HG02588 (cell line): ENCODE data around the gene TFF3.
"Not testable (repeated sequence)": the region's sequence is repeated elsewhere in the genome, so short reads cannot be mapped to it uniquely, and the experiment has no call there.

Experiments
- ATAC-seq: cut with Tn5 transposase; IDR thresholded peaks from one replicate; pipeline ENCODE4 v1.9.1; 2021; ENCODE audit warnings: mild to moderate bottlenecking, moderate library complexity; ENCODE audit not compliant: unreplicated experiment

TFF3 gene

GRCh38 chr21:42306366-42307035 is 8.7 kb downstream of the TFF3 start:
- ATAC-seq: no peak

- ATAC-seq: no peak
These were observed 9.5 kb downstream of the TFF3 start for GRCh38 chr21:42305707-42306147.

- no peak for ATAC-seq
These were observed 10.4 kb downstream of the TFF3 start for GRCh38 chr21:42304556-42305454.

- no peak for ATAC-seq
These were observed 11.8 kb downstream of the TFF3 start for GRCh38 chr21:42303443-42303842.

- ATAC-seq: no peak
These were observed 12.4 kb downstream of the TFF3 start for GRCh38 chr21:42302794-42303193.

GRCh38 chr21:42302076-42302650 is 13.0 kb downstream of the TFF3 start:
- ATAC-seq: no peak

GRCh38 chr21:42301371-42302075 is 13.7 kb downstream of the TFF3 start:
- no peak for ATAC-seq

- no peak for ATAC-seq
These were observed 14.3 kb downstream of the TFF3 start for GRCh38 chr21:42300956-42301355.

- no peak for ATAC-seq
These were observed 15.1 kb downstream of the TFF3 start for GRCh38 chr21:42300045-42300583.

GRCh38 chr21:42299324-42300044 is 15.7 kb downstream of the TFF3 start:
- no peak for ATAC-seq

GRCh38 chr21:42298657-42299056 is 16.6 kb downstream of the TFF3 start:
- ATAC-seq: no peak

- no peak for ATAC-seq
These were observed 17.0 kb downstream of the TFF3 start for GRCh38 chr21:42298237-42298636.

GRCh38 chr21:42297377-42297776 is 17.8 kb downstream of the TFF3 start:
- no peak for ATAC-seq

GRCh38 chr21:42296501-42296900 is 18.7 kb downstream of the TFF3 start:
- no peak for ATAC-seq

- ATAC-seq: no peak
These were observed 19.4 kb downstream of the TFF3 start for GRCh38 chr21:42295845-42296244.

GRCh38 chr21:42294273-42294880 is 20.8 kb downstream of the TFF3 start:
- no peak for ATAC-seq

GRCh38 chr21:42293649-42294272 is 21.4 kb downstream of the TFF3 start:
- no peak for ATAC-seq

GRCh38 chr21:42292563-42293142 is 22.6 kb downstream of the TFF3 start:
- not testable (repeated sequence) for ATAC-seq
